Measurements from ENCODE around the gene SPPL3.

DNA sequence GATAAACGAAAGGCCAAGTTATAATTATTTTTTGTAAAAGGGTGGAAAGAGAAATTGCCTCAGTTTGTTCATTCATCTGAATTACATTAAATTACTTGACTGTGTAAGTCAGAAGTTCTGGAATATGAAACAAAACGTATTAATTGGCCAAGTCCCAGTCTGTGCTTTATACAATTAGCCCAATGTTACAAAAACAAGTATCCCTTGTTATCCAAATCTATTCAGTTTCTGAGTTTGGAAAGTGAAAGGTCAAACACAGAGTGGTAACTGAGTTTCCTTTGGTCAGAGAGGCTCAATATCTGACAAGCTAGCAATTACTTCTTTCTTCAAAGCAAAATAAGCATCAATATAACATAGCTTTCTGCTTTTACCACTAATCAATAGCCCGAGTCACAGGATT is 62.6 kb downstream of the SPPL3 start:
- TF ChIP-seq, protein P1, sequence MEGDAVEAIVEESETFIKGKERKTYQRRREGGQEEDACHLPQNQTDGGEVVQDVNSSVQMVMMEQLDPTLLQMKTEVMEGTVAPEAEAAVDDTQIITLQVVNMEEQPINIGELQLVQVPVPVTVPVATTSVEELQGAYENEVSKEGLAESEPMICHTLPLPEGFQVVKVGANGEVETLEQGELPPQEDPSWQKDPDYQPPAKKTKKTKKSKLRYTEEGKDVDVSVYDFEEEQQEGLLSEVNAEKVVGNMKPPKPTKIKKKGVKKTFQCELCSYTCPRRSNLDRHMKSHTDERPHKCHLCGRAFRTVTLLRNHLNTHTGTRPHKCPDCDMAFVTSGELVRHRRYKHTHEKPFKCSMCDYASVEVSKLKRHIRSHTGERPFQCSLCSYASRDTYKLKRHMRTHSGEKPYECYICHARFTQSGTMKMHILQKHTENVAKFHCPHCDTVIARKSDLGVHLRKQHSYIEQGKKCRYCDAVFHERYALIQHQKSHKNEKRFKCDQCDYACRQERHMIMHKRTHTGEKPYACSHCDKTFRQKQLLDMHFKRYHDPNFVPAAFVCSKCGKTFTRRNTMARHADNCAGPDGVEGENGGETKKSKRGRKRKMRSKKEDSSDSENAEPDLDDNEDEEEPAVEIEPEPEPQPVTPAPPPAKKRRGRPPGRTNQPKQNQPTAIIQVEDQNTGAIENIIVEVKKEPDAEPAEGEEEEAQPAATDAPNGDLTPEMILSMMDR (IDR thresholded peaks at IDR 0.05): no peak
- TF ChIP-seq SIN3A (IDR thresholded peaks at IDR 0.05; ENCODE audit: borderline replicate concordance, insufficient read depth, low read depth, low read length): no peak
